GM19239 (cell line): Measurements from ENCODE around the gene PHYKPL.
"Not testable (repeated sequence)": the region's sequence is repeated elsewhere in the genome, so short reads cannot be mapped to it uniquely, and the experiment has no call there.

Source experiments
- DNase-seq: peaks from one replicate; pipeline ENCODE4 v3.0.0; 2011; ENCODE audit warnings: low spot score; ENCODE audit not compliant: insufficient read length
- FAIRE-seq: peaks from 2 replicates; lab custom pipeline; 2011; peaks lifted over from hg19 to GRCh38; lab: Jason Lieb, UNC

The PHYKPL gene

DNA sequence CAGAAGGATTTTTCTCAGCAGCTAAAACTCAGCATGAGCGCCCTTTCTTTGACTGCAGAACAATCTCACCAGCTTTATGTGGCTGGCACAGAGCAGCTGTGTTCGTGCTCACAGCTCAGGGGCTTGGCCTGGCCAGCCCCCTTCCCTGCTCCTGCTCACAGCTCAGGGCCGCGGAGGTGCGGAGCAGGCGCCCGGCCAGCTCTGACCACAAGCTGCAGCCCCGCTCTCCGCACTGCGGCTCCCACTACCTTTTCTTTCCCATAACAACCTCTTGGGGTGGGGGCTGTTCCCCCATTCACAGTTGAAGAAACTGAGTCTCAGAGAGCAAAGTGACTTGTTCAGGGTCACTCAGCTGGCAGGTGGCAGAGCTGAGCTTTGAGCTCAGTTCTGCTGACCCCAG, 34.0 kb upstream of the PHYKPL start:
- DNase-seq: no peak
- no peak for FAIRE-seq

DNA sequence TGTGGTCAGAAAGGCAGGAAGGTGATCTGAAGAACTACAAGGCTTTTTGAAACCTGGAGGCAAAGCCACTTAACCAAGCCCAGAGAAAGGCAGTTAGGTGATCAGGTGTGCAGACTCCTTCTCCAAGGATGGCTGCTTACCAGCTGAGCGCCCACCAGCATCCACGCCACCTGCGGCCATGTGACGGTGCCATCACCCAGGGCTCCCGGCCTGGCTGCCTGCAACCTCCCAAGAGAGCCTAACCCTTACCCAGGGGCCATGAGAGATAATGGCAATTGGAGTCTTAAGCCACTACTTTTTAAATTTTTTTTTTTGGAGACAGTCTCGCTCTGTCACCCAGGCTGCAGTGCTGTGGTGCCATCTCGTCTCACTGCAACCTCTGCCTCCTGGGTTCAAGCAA, 33.1 kb upstream of the PHYKPL start:
- FAIRE-seq: no peak
- DNase-seq: no peak

DNA sequence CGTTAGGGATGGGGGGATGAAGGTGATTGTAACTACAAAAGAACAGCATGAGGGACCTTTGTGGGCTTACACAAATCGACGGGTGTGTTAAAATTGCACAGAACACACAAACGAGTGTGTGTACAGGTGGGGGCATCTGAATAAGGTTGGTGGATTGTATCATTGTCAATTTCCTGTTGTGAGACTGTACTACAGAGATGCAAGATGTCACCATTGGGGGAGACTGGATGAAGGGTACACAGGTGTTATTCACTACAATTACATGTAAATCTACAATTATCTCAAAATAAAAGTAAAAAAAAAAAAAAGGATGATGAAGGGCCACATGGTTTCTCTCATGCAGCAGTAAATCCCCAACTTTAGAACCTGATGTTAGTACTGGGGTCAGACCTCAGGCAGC, 31.4 kb upstream of the PHYKPL start:
- FAIRE-seq (no peak), DNase-seq (no peak)

DNA sequence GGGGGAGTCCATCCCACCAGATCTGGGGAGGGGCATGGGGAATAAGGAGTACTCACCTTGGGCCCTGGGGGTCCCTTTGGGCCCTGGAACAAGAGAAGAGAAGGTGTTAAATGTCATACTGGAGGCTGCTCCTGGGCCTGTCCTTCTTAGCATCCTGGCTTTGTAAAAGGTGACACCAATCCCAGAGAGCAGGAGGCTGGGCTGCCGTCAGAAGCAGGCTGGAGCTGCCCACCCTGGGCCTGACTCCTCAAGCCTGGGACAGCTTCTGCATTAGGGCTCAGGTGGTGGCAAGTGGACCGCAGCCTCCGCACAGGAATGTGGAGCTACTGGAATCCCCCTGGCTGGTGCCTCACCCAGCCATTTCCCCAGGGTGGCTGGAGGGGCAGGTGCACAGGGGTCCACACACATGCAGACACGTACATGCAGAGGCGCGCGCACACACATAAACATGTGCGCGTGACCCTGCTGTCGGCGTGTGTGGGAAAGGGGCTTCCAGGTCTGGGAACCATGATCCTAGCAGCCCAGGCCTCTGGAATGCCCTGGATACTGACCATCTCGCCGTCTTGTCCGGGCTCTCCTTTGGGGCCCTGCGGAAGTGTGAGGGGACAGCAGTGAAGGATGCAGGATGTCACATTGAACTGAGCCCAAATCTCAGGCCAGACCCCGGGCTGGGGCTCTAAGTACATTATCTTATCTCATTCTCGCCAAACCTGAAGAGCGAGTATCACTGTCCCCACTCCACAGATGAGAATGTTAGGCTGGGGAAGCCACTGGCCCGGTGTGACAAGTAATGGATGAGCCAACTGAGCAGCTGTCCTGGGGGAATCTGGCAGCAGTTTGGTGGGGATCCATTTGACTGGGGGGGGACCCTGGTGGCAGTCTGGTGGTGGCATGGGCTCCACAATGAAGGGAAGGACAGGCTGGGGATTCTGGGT, 29.3 kb upstream of the PHYKPL start:
- DNase-seq (no peak), FAIRE-seq (no peak)

GRCh38 chr5:178259623-178260536, 27.3 kb upstream of the PHYKPL start:
- FAIRE-seq: no peak
- no peak for DNase-seq

DNA sequence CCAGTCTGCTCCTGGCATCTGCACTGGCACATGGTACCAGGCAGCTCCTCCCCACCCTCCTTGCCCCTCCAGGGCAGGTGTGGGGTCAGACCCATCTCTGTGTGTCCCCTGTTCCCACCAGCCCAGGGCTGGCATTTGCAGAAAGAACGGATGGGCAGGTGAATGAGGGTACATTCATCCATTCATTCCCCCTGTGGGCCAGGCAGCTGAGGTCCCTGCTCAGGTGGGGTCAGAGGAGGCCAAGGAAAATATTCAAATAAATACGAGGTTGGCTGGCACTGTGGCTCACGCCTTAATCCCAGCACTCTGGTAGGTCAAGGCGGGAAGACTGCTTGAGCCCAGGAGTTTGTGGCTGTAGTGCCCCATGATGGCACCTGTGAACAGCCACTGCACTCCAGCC, 25.0 kb upstream of the PHYKPL start:
- no peak for FAIRE-seq
- no peak for DNase-seq

- no peak for DNase-seq
- FAIRE-seq: no peak
Measured at GRCh38 chr5:178256746-178257145, 24.1 kb upstream of the PHYKPL start.

DNA sequence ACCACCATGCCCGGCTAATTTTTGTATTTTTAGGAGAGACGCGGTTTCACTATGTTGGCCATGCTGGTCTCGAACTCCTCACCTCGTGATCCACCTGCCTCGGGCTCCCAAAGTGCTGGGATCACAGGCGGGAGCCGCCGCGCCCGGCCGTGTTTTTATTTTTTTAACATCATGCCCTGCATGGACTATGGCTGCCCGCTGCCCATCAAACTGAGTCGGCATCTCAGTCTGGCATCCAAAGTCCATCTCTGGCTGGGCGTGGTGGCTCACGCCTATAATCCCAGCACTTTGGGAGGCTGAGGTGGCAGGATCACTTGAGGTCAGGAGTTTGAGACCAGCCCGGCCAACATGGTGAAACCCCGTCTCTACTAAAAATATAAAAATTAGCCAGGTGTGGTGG, 21.0 kb upstream of the PHYKPL start:
- not testable (repeated sequence) for FAIRE-seq, DNase-seq

DNA sequence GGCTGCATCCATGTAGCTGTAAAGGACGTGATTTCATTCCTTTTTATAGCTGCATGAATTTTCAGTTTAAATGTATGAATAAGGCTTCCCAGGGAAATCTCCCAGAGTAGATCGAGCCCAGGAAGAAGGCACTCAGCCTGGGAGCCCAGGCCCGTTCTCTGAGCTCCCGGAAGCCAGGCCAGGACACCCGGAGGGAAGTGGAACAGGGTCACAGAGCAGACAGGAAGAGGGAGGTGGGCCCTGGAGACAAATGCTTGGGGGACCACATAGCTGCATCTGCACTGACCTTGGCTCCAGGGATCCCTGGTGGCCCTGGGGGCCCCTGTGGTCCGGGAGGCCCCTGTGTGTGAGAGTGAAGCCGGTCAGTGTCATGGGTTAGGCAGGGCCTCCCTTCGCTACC, 19.7 kb upstream of the PHYKPL start:
- DNase-seq (no peak), FAIRE-seq (no peak)

GRCh38 chr5:178250263-178250662, 17.7 kb upstream of the PHYKPL start:
- FAIRE-seq: no peak
- no peak for DNase-seq

- FAIRE-seq: no peak
- DNase-seq: no peak
Measured at GRCh38 chr5:178249191-178249989, 16.8 kb upstream of the PHYKPL start.

DNA sequence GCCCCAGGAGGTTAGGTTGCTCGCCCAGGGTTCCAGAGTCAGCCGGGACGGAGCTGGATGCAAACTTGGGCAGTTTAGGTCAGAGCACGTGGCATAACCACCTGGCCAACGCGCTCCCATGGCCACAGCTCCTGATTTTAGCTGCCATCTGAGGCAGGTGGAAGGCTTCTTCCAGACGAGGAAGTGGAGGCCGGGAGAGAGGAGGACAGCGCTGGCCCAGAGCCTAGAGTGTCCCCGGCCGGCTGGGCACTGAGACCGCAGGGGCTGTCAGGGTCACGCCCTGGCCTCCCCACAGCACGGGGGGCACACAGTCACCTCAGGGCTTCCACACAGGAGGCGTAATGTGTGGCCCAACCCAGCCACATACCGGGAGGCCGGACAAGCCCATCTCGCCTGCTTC, 16.1 kb upstream of the PHYKPL start:
- FAIRE-seq: no peak
- no peak for DNase-seq

DNA sequence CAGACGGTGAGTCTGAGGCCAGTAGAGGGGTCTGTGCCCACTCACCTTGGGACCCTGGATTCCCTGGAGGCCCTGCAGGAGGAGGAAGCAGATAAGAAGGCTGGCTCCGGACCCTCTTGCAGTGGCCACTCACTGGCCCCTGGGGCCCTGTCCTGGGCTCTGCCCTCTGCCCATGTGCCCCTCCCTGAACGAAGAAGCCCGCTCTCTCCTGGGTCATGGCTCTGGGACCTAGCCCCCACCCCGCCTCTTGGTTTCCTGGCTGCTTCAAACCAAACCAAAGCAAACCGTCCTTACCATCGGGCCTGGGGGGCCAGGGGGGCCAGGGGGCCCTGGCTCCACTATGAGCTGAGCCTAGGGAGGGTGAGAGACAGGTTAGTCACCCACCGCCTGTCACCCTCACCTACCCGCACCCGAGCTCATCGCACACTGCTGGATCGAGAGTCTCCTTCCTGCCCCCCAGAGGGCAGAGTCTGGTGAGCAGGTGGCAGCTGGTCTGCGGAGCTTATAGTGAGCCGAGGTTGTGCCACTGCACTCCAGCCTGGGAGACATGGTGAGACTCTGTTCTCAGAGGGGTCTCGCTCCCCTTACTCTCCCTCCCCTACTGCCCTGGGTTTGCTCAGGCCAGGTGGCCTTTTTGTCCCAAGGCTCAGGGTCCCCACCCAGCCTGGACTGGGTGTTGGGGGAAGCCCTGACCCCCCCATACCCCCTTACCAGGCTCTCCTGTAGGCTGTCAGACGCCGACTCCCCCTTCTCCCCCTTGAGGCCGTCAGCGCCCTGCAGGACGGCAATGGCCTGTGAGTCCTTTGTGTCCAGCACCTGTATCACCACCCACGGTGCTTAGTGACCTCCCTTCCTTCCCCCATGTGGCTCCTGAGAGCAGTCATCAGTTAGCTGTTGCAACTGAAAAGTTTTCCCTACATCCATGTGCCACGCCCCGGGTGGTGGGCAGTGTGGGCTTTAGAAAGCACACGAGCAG, 15.2 kb upstream of the PHYKPL start:
- DNase-seq (no peak), FAIRE-seq (no peak)

DNA sequence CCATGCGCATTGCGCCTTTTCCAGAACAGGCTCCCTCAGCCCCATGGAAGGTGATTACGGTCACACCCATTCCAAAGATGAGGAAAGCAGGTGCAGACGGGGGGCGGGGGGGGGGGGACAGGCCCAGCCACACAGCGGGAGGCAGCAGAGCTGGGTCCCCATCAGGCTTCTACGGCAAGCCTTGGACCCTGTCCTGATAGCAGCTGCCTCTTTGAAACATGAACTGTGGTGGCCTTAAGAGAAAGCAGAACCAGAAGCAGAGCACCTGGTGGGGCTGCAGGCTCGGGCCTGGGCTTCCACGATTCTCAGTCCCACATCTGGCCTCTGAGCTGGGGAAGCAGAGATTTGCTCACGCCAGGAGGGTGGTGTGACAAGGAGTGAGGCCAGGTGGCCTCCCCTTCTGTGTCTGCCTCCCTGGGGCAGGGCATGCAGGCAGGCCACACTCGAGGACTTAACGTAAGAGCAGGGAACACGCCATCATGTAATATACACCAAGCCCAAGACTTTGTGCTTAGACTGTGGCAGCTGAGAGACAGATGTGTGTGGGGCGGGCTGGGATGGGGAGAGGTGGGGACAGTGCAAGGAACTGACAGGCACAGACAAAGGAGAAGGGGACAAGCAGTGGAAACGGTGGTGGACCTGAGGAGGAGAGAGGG, 14.2 kb upstream of the PHYKPL start:
- FAIRE-seq (no peak), DNase-seq (no peak)

- DNase-seq: no peak
- FAIRE-seq: no peak
Measured at GRCh38 chr5:178245389-178245788, 12.8 kb upstream of the PHYKPL start.

GRCh38 chr5:178244576-178244975, 12.0 kb upstream of the PHYKPL start:
- no peak for DNase-seq
- FAIRE-seq: no peak

GRCh38 chr5:178242416-178242815, 9.8 kb upstream of the PHYKPL start:
- DNase-seq (no peak), FAIRE-seq (no peak)

GRCh38 chr5:178241688-178242231, 9.2 kb upstream of the PHYKPL start:
- no peak for DNase-seq
- FAIRE-seq: no peak
